ENCODE data around the gene NEMP2.

Gene NEMP2

GRCh38 chr2:190575263-190575662, 40.7 kb upstream of the NEMP2 start:
- TF ChIP-seq YY1 (IDR thresholded peaks at IDR 0.05; ENCODE audit: low read depth) (no peak), FOXM1 (IDR thresholded peaks at IDR 0.05; ENCODE audit: borderline replicate concordance, low read depth) (no peak), MAX (IDR thresholded peaks at IDR 0.05) (no peak), USF1 (IDR thresholded peaks at IDR 0.05) (no peak), TEAD4 (IDR thresholded peaks at IDR 0.05) (no peak), CEBPB (IDR thresholded peaks at IDR 0.05) (no peak), RAD21 (IDR thresholded peaks at IDR 0.05; ENCODE audit: low read depth) (no peak)

GRCh38 chr2:190574169-190574568, 39.6 kb upstream of the NEMP2 start:
- TF ChIP-seq NFIC (IDR thresholded peaks at IDR 0.05) (no peak), MAX (IDR thresholded peaks at IDR 0.05) (no peak), TEAD4 (IDR thresholded peaks at IDR 0.05) (no peak), EGR1 (IDR thresholded peaks at IDR 0.05) (no peak), RAD21 (IDR thresholded peaks at IDR 0.05; ENCODE audit: low read depth) (no peak), CREB1 (IDR thresholded peaks at IDR 0.05; ENCODE audit: low read depth) (no peak), YY1 (IDR thresholded peaks at IDR 0.05; ENCODE audit: low read depth) (no peak), REST (IDR thresholded peaks at IDR 0.05; ENCODE audit: low read depth) (no peak)

- TF ChIP-seq TCF12 (IDR thresholded peaks at IDR 0.05; ENCODE audit: low read depth) = no peak
- TF ChIP-seq NFIC (IDR thresholded peaks at IDR 0.05) = no peak
- no peak for TF ChIP-seq CREB1 (IDR thresholded peaks at IDR 0.05; ENCODE audit: low read depth)
- TF ChIP-seq FOXM1 (IDR thresholded peaks at IDR 0.05; ENCODE audit: borderline replicate concordance, low read depth) = no peak
- TF ChIP-seq TAF1 (IDR thresholded peaks at IDR 0.05; ENCODE audit: low read depth) = no peak
- TF ChIP-seq EP300 (IDR thresholded peaks at IDR 0.05; ENCODE audit: borderline replicate concordance) = no peak
- no peak for TF ChIP-seq USF1 (IDR thresholded peaks at IDR 0.05)
- no peak for TF ChIP-seq MAX (IDR thresholded peaks at IDR 0.05)
- TF ChIP-seq EGR1 (IDR thresholded peaks at IDR 0.05) = no peak
- TF ChIP-seq CEBPB (IDR thresholded peaks at IDR 0.05) = no peak
- TF ChIP-seq ZBTB7A (IDR thresholded peaks at IDR 0.05; ENCODE audit: low read depth) = no peak
- TF ChIP-seq REST (IDR thresholded peaks at IDR 0.05; ENCODE audit: low read depth) = no peak
- TF ChIP-seq YY1 (IDR thresholded peaks at IDR 0.05; ENCODE audit: low read depth) = no peak
- no peak for TF ChIP-seq TEAD4 (IDR thresholded peaks at IDR 0.05)
- no peak for TF ChIP-seq RAD21 (IDR thresholded peaks at IDR 0.05; ENCODE audit: low read depth)
Observed at GRCh38 chr2:190572246-190572645, 37.7 kb upstream of the NEMP2 start.

GRCh38 chr2:190571686-190572085, 37.2 kb upstream of the NEMP2 start:
- TF ChIP-seq CEBPB (IDR thresholded peaks at IDR 0.05) (no peak), TCF12 (IDR thresholded peaks at IDR 0.05; ENCODE audit: low read depth) (no peak), MAX (IDR thresholded peaks at IDR 0.05) (no peak), REST (IDR thresholded peaks at IDR 0.05; ENCODE audit: low read depth) (no peak), ZBTB7A (IDR thresholded peaks at IDR 0.05; ENCODE audit: low read depth) (no peak), TEAD4 (IDR thresholded peaks at IDR 0.05) (no peak), TAF1 (IDR thresholded peaks at IDR 0.05; ENCODE audit: low read depth) (no peak), EP300 (IDR thresholded peaks at IDR 0.05; ENCODE audit: borderline replicate concordance) (no peak), NFIC (IDR thresholded peaks at IDR 0.05) (no peak)
